Gastroesophageal sphincter (tissue), 3 donors: ENCODE data around the gene HYOU1.

Source experiments
- POLR2A ChIP-seq, 2 donors: fragments of 450-650 bp; IDR thresholded peaks; one replicate each; pipeline ENCODE4 v1.6.1; 2017; ENCODE audit warnings: antibody characterized with exemption in 2 of 2, mild to moderate bottlenecking in 2 of 2, moderate library complexity in 1 of 2
- POLR2AphosphoS5 ChIP-seq: sonication (generic); formaldehyde crosslinking; IDR thresholded peaks from one replicate; pipeline ENCODE4 v1.6.1; 2017; ENCODE audit warnings: antibody characterized with exemption
- TF ChIP-seq, protein P1 (sequence below), 4 experiments: fragments of 200-600 bp in 2 of 4; fragments of 450-650 bp in 2 of 4; sonication (generic) in 1 of 4; IDR thresholded peaks; one replicate each; pipeline ENCODE4 v1.5.1; 2017 to 2019; ENCODE audit warnings: antibody characterized with exemption in 4 of 4, mild to moderate bottlenecking in 2 of 4, moderate library complexity in 2 of 4

DNA sequence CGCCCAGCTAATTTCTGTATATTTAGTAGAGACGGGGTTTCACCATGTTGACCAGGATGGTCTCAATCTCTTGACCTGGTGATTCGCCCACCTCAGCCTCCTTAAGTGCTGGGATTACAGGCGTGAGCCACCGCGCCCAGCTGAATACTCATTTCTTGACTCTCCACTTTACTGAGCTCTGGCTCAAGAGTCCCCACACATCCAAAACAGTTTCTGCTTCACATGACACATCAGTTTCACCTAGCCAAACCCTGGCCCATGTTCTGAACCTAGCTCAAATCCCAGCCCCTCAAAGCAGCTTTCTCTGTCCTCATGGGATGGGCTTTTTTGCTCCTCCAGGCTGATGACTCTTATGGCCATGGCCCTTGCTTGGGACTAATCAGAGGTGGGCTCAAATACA, 9.8 kb downstream of the HYOU1 start:
- TF ChIP-seq POLR2AphosphoS5 (no peak), POLR2A (IDR thresholded peaks at IDR 0.05) (no peak)
- TF ChIP-seq, protein P1, sequence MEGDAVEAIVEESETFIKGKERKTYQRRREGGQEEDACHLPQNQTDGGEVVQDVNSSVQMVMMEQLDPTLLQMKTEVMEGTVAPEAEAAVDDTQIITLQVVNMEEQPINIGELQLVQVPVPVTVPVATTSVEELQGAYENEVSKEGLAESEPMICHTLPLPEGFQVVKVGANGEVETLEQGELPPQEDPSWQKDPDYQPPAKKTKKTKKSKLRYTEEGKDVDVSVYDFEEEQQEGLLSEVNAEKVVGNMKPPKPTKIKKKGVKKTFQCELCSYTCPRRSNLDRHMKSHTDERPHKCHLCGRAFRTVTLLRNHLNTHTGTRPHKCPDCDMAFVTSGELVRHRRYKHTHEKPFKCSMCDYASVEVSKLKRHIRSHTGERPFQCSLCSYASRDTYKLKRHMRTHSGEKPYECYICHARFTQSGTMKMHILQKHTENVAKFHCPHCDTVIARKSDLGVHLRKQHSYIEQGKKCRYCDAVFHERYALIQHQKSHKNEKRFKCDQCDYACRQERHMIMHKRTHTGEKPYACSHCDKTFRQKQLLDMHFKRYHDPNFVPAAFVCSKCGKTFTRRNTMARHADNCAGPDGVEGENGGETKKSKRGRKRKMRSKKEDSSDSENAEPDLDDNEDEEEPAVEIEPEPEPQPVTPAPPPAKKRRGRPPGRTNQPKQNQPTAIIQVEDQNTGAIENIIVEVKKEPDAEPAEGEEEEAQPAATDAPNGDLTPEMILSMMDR (IDR thresholded peaks at IDR 0.05): no peak
